SK-N-SH treated with all-trans-retinoic acid at 6 μM for 48 hours (cell line): ENCODE measurements around the gene KLK4.

Source experiments
- ATAC-seq: fragments of 200-7000 bp; cut with Tn5 transposase; 3 replicates; pipeline ENCODE4 v1.9.1; 2020; ENCODE audit warnings: mild to moderate bottlenecking, moderate library complexity
- ARNTL ChIP-seq: fragments of 450-650 bp; formaldehyde crosslinking; IDR thresholded peaks from 2 replicates; pipeline ENCODE4 v1.5.0; 2020; ENCODE audit warnings: low read depth, mild to moderate bottlenecking, moderate library complexity, borderline replicate concordance
- BACH2 ChIP-seq: fragments of 250-450 bp; sonication (Bioruptor Pico); IDR thresholded peaks from 2 replicates; pipeline ENCODE4 v1.9.0; 2021; ENCODE audit warnings: mild to moderate bottlenecking, borderline replicate concordance
- CREB5 ChIP-seq: fragments of 250-450 bp; sonication (Bioruptor Pico); IDR thresholded peaks from 2 replicates; pipeline ENCODE4 v1.5.1; 2020; ENCODE audit warnings: low read depth, mild to moderate bottlenecking, moderate library complexity
- CSRNP3 ChIP-seq: fragments of 250-450 bp; sonication (Bioruptor Pico); IDR thresholded peaks from 2 replicates; pipeline ENCODE4 v1.5.1; 2021; ENCODE audit warnings: mild to moderate bottlenecking, moderate library complexity
- ESRRG ChIP-seq: fragments of 250-450 bp; sonication (Bioruptor Pico); IDR thresholded peaks from 2 replicates; pipeline ENCODE4 v1.6.1; 2021; ENCODE audit warnings: mild to moderate bottlenecking
- GLIS3 ChIP-seq: fragments of 250-450 bp; sonication (Bioruptor Pico); IDR thresholded peaks from 2 replicates; pipeline ENCODE4 v1.5.0; 2020; ENCODE audit warnings: mild to moderate bottlenecking, moderate library complexity
- ISL1 ChIP-seq: fragments of 250-450 bp; sonication (Bioruptor Pico); IDR thresholded peaks from 2 replicates; pipeline ENCODE4 v2.1.2; 2022; ENCODE audit warnings: mild to moderate bottlenecking, moderate library complexity
- OSR1 ChIP-seq: fragments of 250-450 bp; sonication (Bioruptor Pico); IDR thresholded peaks from 2 replicates; pipeline ENCODE4 v1.8.0; 2022; ENCODE audit warnings: moderate library complexity, mild to moderate bottlenecking, inconsistent platforms
- PPARA ChIP-seq: fragments of 250-450 bp; sonication (Bioruptor Pico); IDR thresholded peaks from 2 replicates; pipeline ENCODE4 v1.5.0; 2020; ENCODE audit warnings: mild to moderate bottlenecking, borderline replicate concordance
- SNAI2 ChIP-seq: fragments of 250-450 bp; sonication (Bioruptor Pico); IDR thresholded peaks from 2 replicates; pipeline ENCODE4 v1.5.0; 2020; ENCODE audit warnings: mild to moderate bottlenecking, moderate library complexity
- TCF4 ChIP-seq: fragments of 250-450 bp; sonication (Bioruptor Pico); IDR thresholded peaks from 2 replicates; pipeline ENCODE4 v1.8.0; 2021; ENCODE audit warnings: mild to moderate bottlenecking, moderate library complexity, borderline replicate concordance
- TOX ChIP-seq: fragments of 250-450 bp; sonication (Bioruptor Pico); IDR thresholded peaks from 2 replicates; pipeline ENCODE4 v1.8.0; 2021; ENCODE audit warnings: mild to moderate bottlenecking, moderate library complexity, borderline replicate concordance
- ZC3H10 ChIP-seq: fragments of 250-450 bp; sonication (Bioruptor Pico); IDR thresholded peaks from 2 replicates; pipeline ENCODE4 v1.5.1; 2021; ENCODE audit warnings: mild to moderate bottlenecking, moderate library complexity
- ZFP3 ChIP-seq: fragments of 250-450 bp; sonication (Bioruptor Pico); IDR thresholded peaks from 2 replicates; pipeline ENCODE4 v1.5.0; 2020; ENCODE audit warnings: mild to moderate bottlenecking, moderate library complexity
- ZFP30 ChIP-seq: fragments of 450-650 bp; formaldehyde crosslinking; IDR thresholded peaks from 2 replicates; pipeline ENCODE4 v1.5.0; 2022; ENCODE audit warnings: mild to moderate bottlenecking, moderate library complexity
- ZNF565 ChIP-seq: fragments of 450-650 bp; formaldehyde crosslinking; conservative IDR thresholded peaks from 2 replicates; pipeline ENCODE4 v1.5.0; 2020; ENCODE audit warnings: low read depth, mild to moderate bottlenecking, moderate library complexity
- ZNF70 ChIP-seq: fragments of 450-650 bp; formaldehyde crosslinking; IDR thresholded peaks from 2 replicates; pipeline ENCODE4 v1.5.0; 2020; ENCODE audit warnings: mild to moderate bottlenecking, moderate library complexity
- ZNF8 ChIP-seq: fragments of 450-650 bp; formaldehyde crosslinking; IDR thresholded peaks from 2 replicates; pipeline ENCODE4 v1.5.0; 2020; ENCODE audit warnings: mild to moderate bottlenecking, moderate library complexity
- TF ChIP-seq, protein P1 (sequence below): fragments of 250-450 bp; sonication (Bioruptor Pico); IDR thresholded peaks from 2 replicates; pipeline ENCODE4 v1.8.0; 2020; ENCODE audit warnings: mild to moderate bottlenecking, moderate library complexity, borderline replicate concordance
- TF ChIP-seq, protein P2 (sequence below): fragments of 250-450 bp; sonication (Bioruptor Pico); IDR thresholded peaks from 2 replicates; pipeline ENCODE4 v1.5.0; 2020; ENCODE audit warnings: mild to moderate bottlenecking, moderate library complexity

Gene KLK4

GRCh38 chr19:50925734-50926133 lies 14.5 kb upstream of the KLK4 start:
- no peak for ATAC-seq
- no peak for TF ChIP-seq PPARA (CRISPR knock-in tag)
- TF ChIP-seq ZFP30 (CRISPR knock-in tag), result no peak
- TF ChIP-seq ZNF8 (CRISPR knock-in tag), result no peak
- no peak for TF ChIP-seq ESRRG (CRISPR knock-in tag)
- no peak for TF ChIP-seq ZNF565 (CRISPR knock-in tag)
- TF ChIP-seq TCF4 (CRISPR knock-in tag), result no peak
- TF ChIP-seq, protein P1, sequence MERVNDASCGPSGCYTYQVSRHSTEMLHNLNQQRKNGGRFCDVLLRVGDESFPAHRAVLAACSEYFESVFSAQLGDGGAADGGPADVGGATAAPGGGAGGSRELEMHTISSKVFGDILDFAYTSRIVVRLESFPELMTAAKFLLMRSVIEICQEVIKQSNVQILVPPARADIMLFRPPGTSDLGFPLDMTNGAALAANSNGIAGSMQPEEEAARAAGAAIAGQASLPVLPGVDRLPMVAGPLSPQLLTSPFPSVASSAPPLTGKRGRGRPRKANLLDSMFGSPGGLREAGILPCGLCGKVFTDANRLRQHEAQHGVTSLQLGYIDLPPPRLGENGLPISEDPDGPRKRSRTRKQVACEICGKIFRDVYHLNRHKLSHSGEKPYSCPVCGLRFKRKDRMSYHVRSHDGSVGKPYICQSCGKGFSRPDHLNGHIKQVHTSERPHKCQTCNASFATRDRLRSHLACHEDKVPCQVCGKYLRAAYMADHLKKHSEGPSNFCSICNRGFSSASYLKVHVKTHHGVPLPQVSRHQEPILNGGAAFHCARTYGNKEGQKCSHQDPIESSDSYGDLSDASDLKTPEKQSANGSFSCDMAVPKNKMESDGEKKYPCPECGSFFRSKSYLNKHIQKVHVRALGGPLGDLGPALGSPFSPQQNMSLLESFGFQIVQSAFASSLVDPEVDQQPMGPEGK (CRISPR knock-in tag), result no peak

DNA sequence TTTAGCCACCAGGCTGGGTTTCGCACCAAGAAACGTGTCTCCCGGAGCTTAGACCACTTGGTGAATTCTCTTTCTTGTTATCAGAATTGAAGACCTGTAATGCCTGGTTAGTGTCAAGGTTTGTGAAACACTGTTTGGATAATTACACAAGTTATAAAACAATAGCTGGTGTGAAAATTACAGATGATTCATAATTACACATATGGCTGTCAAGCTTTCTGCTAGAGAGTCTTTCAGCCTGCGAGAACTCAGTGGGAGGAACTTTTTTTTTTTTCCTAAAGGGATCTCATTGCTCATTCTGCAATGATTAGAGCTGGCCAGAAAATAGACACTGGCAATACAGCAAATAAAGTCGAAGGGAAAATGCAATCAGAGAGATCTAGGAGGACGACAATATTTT lies 13.4 kb upstream of the KLK4 start:
- no peak for ATAC-seq
- TF ChIP-seq ZNF8 (CRISPR knock-in tag) (no peak), ZC3H10 (CRISPR knock-in tag) (no peak), OSR1 (CRISPR knock-in tag) (no peak), PPARA (CRISPR knock-in tag) (no peak), CSRNP3 (CRISPR knock-in tag) (no peak), GLIS3 (CRISPR knock-in tag) (no peak), ZNF70 (CRISPR knock-in tag) (no peak), BACH2 (CRISPR knock-in tag) (no peak), ZNF565 (CRISPR knock-in tag) (no peak), CREB5 (no peak), ISL1 (no peak), ARNTL (CRISPR knock-in tag) (no peak), ESRRG (CRISPR knock-in tag) (no peak)
- TF ChIP-seq, protein P2, sequence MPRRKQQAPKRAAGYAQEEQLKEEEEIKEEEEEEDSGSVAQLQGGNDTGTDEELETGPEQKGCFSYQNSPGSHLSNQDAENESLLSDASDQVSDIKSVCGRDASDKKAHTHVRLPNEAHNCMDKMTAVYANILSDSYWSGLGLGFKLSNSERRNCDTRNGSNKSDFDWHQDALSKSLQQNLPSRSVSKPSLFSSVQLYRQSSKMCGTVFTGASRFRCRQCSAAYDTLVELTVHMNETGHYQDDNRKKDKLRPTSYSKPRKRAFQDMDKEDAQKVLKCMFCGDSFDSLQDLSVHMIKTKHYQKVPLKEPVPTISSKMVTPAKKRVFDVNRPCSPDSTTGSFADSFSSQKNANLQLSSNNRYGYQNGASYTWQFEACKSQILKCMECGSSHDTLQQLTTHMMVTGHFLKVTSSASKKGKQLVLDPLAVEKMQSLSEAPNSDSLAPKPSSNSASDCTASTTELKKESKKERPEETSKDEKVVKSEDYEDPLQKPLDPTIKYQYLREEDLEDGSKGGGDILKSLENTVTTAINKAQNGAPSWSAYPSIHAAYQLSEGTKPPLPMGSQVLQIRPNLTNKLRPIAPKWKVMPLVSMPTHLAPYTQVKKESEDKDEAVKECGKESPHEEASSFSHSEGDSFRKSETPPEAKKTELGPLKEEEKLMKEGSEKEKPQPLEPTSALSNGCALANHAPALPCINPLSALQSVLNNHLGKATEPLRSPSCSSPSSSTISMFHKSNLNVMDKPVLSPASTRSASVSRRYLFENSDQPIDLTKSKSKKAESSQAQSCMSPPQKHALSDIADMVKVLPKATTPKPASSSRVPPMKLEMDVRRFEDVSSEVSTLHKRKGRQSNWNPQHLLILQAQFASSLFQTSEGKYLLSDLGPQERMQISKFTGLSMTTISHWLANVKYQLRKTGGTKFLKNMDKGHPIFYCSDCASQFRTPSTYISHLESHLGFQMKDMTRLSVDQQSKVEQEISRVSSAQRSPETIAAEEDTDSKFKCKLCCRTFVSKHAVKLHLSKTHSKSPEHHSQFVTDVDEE (CRISPR knock-in tag), result no peak
- TF ChIP-seq, protein P1 (CRISPR knock-in tag), result no peak

DNA sequence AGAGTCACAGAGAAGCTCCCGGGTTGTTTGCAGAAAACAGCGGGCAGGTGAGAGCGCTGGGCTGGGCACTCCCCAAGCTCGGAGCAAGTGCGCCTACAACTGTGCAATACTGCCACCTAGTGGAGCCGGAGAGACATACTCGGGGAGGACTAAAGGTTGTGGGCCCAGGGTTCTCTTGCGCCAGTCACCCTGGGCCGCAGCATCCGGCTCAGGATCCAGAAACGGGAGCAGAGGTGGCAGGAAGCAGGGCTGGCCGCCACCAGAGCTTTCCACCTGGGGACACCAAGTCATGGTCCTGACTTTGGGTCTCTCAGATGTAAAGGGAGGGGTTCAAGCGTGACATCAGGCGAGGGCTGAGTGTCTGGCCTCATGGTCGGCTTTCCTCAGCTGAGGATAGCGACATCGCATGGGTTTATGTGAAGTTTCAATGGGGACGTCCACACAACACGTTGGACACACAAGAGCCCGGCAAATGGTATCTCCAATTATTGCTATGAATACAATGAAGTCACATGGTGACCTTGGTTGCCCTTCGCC lies 11.2 kb upstream of the KLK4 start:
- TF ChIP-seq ZFP3, result no peak
- TF ChIP-seq OSR1 (CRISPR knock-in tag), result no peak
- no peak for TF ChIP-seq ZC3H10 (CRISPR knock-in tag)
- TF ChIP-seq ARNTL (CRISPR knock-in tag), result no peak
- no peak for TF ChIP-seq ZNF70 (CRISPR knock-in tag)
- TF ChIP-seq SNAI2, result no peak
- no peak for TF ChIP-seq ZNF565 (CRISPR knock-in tag)
- TF ChIP-seq, protein P1 (CRISPR knock-in tag), result no peak
- TF ChIP-seq TOX (CRISPR knock-in tag), result no peak
- peak; percentile 100 for ATAC-seq
